ENCODE measurements around the gene OR51V1. TPM values are rescaled to one million over a fixed set of nuclear protein-coding genes. Genes with fewer than 3 reads are reported as not detected.

OR51V1 gene
- total and polyA plus RNA-seq, 12 donors = not detected

- H3K36me3 ChIP-seq (replicated peaks in 1 of 2) = no peaks in the 10 kb centered on the region
- H3K4me1 ChIP-seq (replicated peaks in 1 of 2) = no peaks in the 10 kb centered on the region
- no peaks in the 10 kb centered on the region for H3K9me3 ChIP-seq (replicated peaks in 1 of 3)
- H3K27ac ChIP-seq = no peak overlapping the region
- TF ChIP-seq POLR2A (IDR thresholded peaks at IDR 0.05) (no peak), CTCF (IDR thresholded peaks at IDR 0.05) (no peak)
- no peak for DNase-seq
- intact Hi-C loops (cut with DNase I) = no loop called here
- H3K27me3 ChIP-seq = no peaks in the 10 kb centered on the region
- H3K4me3 ChIP-seq = no peak overlapping the region
These were observed 40.7 kb downstream of the OR51V1 start for GRCh38 chr11:5159806-5160205.

GRCh38 chr11:5154657-5155056, 45.8 kb downstream of the OR51V1 start, which contains the start of gene OR52A1:
Gene OR52A1, minus strand, starts transcription at chr11:5154757. Its CDS starts 2,388 bp downstream, at chr11:5152369.
- no peak within 1 kb of the TSS for H3K27ac ChIP-seq
- no peaks in the 10 kb centered on the region for H3K36me3 ChIP-seq (replicated peaks in 1 of 2)
- intact Hi-C loops (cut with DNase I) = no loop called here
- DNase-seq = no peak
- no peak for TF ChIP-seq CTCF (IDR thresholded peaks at IDR 0.05)
- no peak for TF ChIP-seq POLR2A (IDR thresholded peaks at IDR 0.05)
- no peaks in the 10 kb centered on the region for H3K4me1 ChIP-seq (replicated peaks in 1 of 2)
- H3K4me3 ChIP-seq = no peak within 1 kb of the TSS
- no peaks in the 10 kb centered on the region for H3K27me3 ChIP-seq
- no peaks in the 10 kb centered on the region for H3K9me3 ChIP-seq (replicated peaks in 1 of 3)
- 58 to 70% (median 61%) methylated on average over 3 of the region's 3 CpGs for WGBS, 4 donors

- intact Hi-C loops (cut with DNase I) = no loop called here
These were observed 46.7 kb downstream of the OR51V1 start for GRCh38 chr11:5153574-5154431.

GRCh38 chr11:5151713-5152153, 48.7 kb downstream of the OR51V1 start:
- no peaks in the 10 kb centered on the region for H3K36me3 ChIP-seq (replicated peaks in 1 of 2)
- no peak overlapping the region for H3K27ac ChIP-seq
- WGBS, 4 donors = 42 to 55% (median 53%) methylated on average over 3 of the region's 3 CpGs
- TF ChIP-seq CTCF (IDR thresholded peaks at IDR 0.05) (no peak), POLR2A (IDR thresholded peaks at IDR 0.05) (no peak)
- no peaks in the 10 kb centered on the region for H3K27me3 ChIP-seq
- DNase-seq = no peak
- no peaks in the 10 kb centered on the region for H3K4me1 ChIP-seq (replicated peaks in 1 of 2)
- no peaks in the 10 kb centered on the region for H3K9me3 ChIP-seq (replicated peaks in 1 of 3)
- H3K4me3 ChIP-seq = no peak overlapping the region
- intact Hi-C loops (cut with DNase I) = no loop called here

More at GRCh38 chr11:5153574-5154431, 46.7 kb downstream of the OR51V1 start:
- TF ChIP-seq POLR2A (IDR thresholded peaks at IDR 0.05) (no peak), CTCF (IDR thresholded peaks at IDR 0.05) (no peak)
- Histone ChIP-seq H3K4me1 (replicated peaks in 1 of 2) (no peaks in the 10 kb centered on the region), H3K9me3 (replicated peaks in 1 of 3) (no peaks in the 10 kb centered on the region), H3K36me3 (replicated peaks in 1 of 2) (no peaks in the 10 kb centered on the region), H3K4me3 (no peak overlapping the region), H3K27me3 (no peaks in the 10 kb centered on the region), H3K27ac (no peak overlapping the region)
- WGBS, 4 donors = 52 to 59% (median 56%) methylated on average over 3 of the region's 3 CpGs
- no peak for DNase-seq

Other genes with a start within 250 kb of the OR51V1 start
- not detected for gene OR51A2, start 245.0 kb downstream of the OR51V1 start, total RNA-seq
- gene OR51A2, start 245.0 kb downstream of the OR51V1 start, polyA plus RNA-seq = not detected
- gene OR51L1, start 205.8 kb downstream of the OR51V1 start, total RNA-seq = not detected
- not detected for gene OR51L1, start 205.8 kb downstream of the OR51V1 start, polyA plus RNA-seq
- not detected for gene OR52J3, start 154.2 kb downstream of the OR51V1 start, total RNA-seq
- gene OR52J3, start 154.2 kb downstream of the OR51V1 start, polyA plus RNA-seq = not detected
- not detected for gene OR52E2, start 141.1 kb downstream of the OR51V1 start, total RNA-seq
- gene OR52E2, start 141.1 kb downstream of the OR51V1 start, polyA plus RNA-seq = not detected
- gene OR52E1, start 131.1 kb downstream of the OR51V1 start, total RNA-seq = not detected
- gene OR52E1, start 131.1 kb downstream of the OR51V1 start, polyA plus RNA-seq = not detected
- not detected for gene OR52A5, start 62.3 kb downstream of the OR51V1 start, total RNA-seq
- not detected for gene OR52A5, start 62.3 kb downstream of the OR51V1 start, polyA plus RNA-seq
- gene OR52A1, start 45.9 kb downstream of the OR51V1 start, total RNA-seq = not detected
- gene OR52A1, start 45.9 kb downstream of the OR51V1 start, polyA plus RNA-seq = not detected
- 100 to 1,000 TPM in 2 of 9 donors, 10 to 100 TPM in 4, 1 to 10 TPM in 3; 1.1 to 794 (median 10.5) TPM for gene HBB, start 26.4 kb upstream of the OR51V1 start, total RNA-seq
- gene HBB, start 26.4 kb upstream of the OR51V1 start, polyA plus RNA-seq = 10 to 100 TPM in 1 of 3 donors, 1 to 10 TPM in 2; 1.3 to 23.8 (median 8.0) TPM
- 1 to 10 TPM in 1 of 9 donors, under 1 TPM in 2, not detected in 6; 0.53 to 2.1 (median 0.83) TPM for gene HBD, start 33.8 kb upstream of the OR51V1 start, total RNA-seq
- gene HBD, start 33.8 kb upstream of the OR51V1 start, polyA plus RNA-seq = not detected
- 10 to 100 TPM in 1 of 9 donors, 1 to 10 TPM in 2, not detected in 6; 3.6 to 22.7 (median 3.8) TPM for gene HBG1, start 49.2 kb upstream of the OR51V1 start, total RNA-seq
- gene HBG1, start 49.2 kb upstream of the OR51V1 start, polyA plus RNA-seq = not detected
- gene HBG2, start 54.1 kb upstream of the OR51V1 start, total RNA-seq = 1,000 to 10,000 TPM in 1 of 9 donors, 10 to 100 TPM in 2, under 1 TPM in 1, not detected in 5; 0.78 to 9,973 (median 12.5) TPM
- gene HBG2, start 54.1 kb upstream of the OR51V1 start, polyA plus RNA-seq = under 1 TPM in 1 of 3 donors, not detected in 2; 0.51 TPM
- 10 to 100 TPM in 1 of 9 donors, 1 to 10 TPM in 2, not detected in 6; 3.6 to 42.8 (median 3.7) TPM for gene HBE1, start 69.3 kb upstream of the OR51V1 start, total RNA-seq
- under 1 TPM in 2 of 3 donors, not detected in 1; 0.16 to 0.24 TPM for gene HBE1, start 69.3 kb upstream of the OR51V1 start, polyA plus RNA-seq
- gene OR51B4, start 101.3 kb upstream of the OR51V1 start, total RNA-seq = under 1 TPM in 3 of 9 donors, not detected in 6; 0.28 to 0.78 (median 0.34) TPM
- gene OR51B4, start 101.3 kb upstream of the OR51V1 start, polyA plus RNA-seq = not detected
- 1 to 10 TPM in 1 of 9 donors, under 1 TPM in 1, not detected in 7; 0.33 to 1.3 TPM for gene OR51B2, start 123.6 kb upstream of the OR51V1 start, total RNA-seq
- not detected for gene OR51B2, start 123.6 kb upstream of the OR51V1 start, polyA plus RNA-seq
- 1 to 10 TPM in 1 of 9 donors, under 1 TPM in 5, not detected in 3; 0.32 to 2.9 (median 0.53) TPM for gene OR51B5, start 142.8 kb upstream of the OR51V1 start, total RNA-seq
- gene OR51B5, start 142.8 kb upstream of the OR51V1 start, polyA plus RNA-seq = under 1 TPM in 2 of 3 donors, not detected in 1; 0.16 TPM
- gene OR51B6, start 150.8 kb upstream of the OR51V1 start, total RNA-seq = not detected
- not detected for gene OR51B6, start 150.8 kb upstream of the OR51V1 start, polyA plus RNA-seq
- not detected for gene OR51M1, start 183.1 kb upstream of the OR51V1 start, total RNA-seq
- not detected for gene OR51M1, start 183.1 kb upstream of the OR51V1 start, polyA plus RNA-seq
- gene OR51Q1, start 221.4 kb upstream of the OR51V1 start, total RNA-seq = not detected
- gene OR51Q1, start 221.4 kb upstream of the OR51V1 start, polyA plus RNA-seq = not detected
- under 1 TPM in 3 of 9 donors, not detected in 6; 0.34 to 0.94 (median 0.61) TPM for gene OR51I1, start 240.8 kb upstream of the OR51V1 start, total RNA-seq
- gene OR51I1, start 240.8 kb upstream of the OR51V1 start, polyA plus RNA-seq = not detected
- gene OR51I2, start 248.6 kb upstream of the OR51V1 start, total RNA-seq = not detected
- not detected for gene OR51I2, start 248.6 kb upstream of the OR51V1 start, polyA plus RNA-seq